ENCODE results near the gene KLK4. TPM values are rescaled to one million over a fixed set of nuclear protein-coding genes. Genes with fewer than 3 reads are reported as not detected.

The KLK4 gene
- total and polyA plus RNA-seq, 9 of the 15 experiments (the other 6 are each of a cell fraction or from before 2014, with no cell fraction given), result not detected

- TF ChIP-seq PCBP1 (IDR thresholded peaks at IDR 0.05; ENCODE audit: low read depth, low read length, poor library complexity, severe bottlenecking), result no peak
- TF ChIP-seq MTA2 (IDR thresholded peaks at IDR 0.05; ENCODE audit: low read depth), result no peak
- TF ChIP-seq ZNF507 (tag; conservative IDR thresholded peaks at IDR 0.05), result no peak
- TF ChIP-seq ETV6 (IDR thresholded peaks at IDR 0.05; ENCODE audit: borderline replicate concordance in 1 of 2, low read depth in 2 of 2, low read length in 1 of 2), result no peak
- TF ChIP-seq ETV6 (CRISPR knock-in tag; IDR thresholded peaks at IDR 0.05; ENCODE audit: borderline replicate concordance), result no peak
- TF ChIP-seq MBD2 (IDR thresholded peaks at IDR 0.05; ENCODE audit: borderline replicate concordance, low read depth), result no peak
- no peak for TF ChIP-seq ZBTB33 (CRISPR knock-in tag; IDR thresholded peaks at IDR 0.05)
- no peak for TF ChIP-seq ZNF512 (tag; IDR thresholded peaks at IDR 0.05)
- TF ChIP-seq ZNF717 (CRISPR knock-in tag; IDR thresholded peaks at IDR 0.05), result no peak
- no peak for TF ChIP-seq MAFG (tag; conservative IDR thresholded peaks at IDR 0.05)
- peak; percentile 53; the same call in 1 of the 2 replicates for TF ChIP-seq ZNF766 (CRISPR knock-in tag; conservative IDR thresholded peaks at IDR 0.05)
- peak; percentile 54; the same call in 1 of the 2 replicates for TF ChIP-seq CREB1 (IDR thresholded peaks at IDR 0.05)
- TF ChIP-seq CREB1 (CRISPR knock-in tag; IDR thresholded peaks at IDR 0.05), result peak; percentile 82; the same call in 1 of the 2 replicates
- no peak for TF ChIP-seq ZNF518B (CRISPR knock-in tag; IDR thresholded peaks at IDR 0.05)
- TF ChIP-seq SRSF1 (IDR thresholded peaks at IDR 0.05; ENCODE audit: low read depth, low read length), result no peak
- TF ChIP-seq KLF16 (IDR thresholded peaks at IDR 0.05), result no peak
- no peak for TF ChIP-seq ZNF140 (CRISPR knock-in tag; IDR thresholded peaks at IDR 0.05)
- TF ChIP-seq ZNF184 (CRISPR knock-in tag; IDR thresholded peaks at IDR 0.05), result no peak
- TF ChIP-seq SMARCC2 (IDR thresholded peaks at IDR 0.05; ENCODE audit: low read depth), result peak; percentile 66; the same call in 1 of the 2 replicates
- no peak for TF ChIP-seq ZNF444 (CRISPR knock-in tag; IDR thresholded peaks at IDR 0.05)
- no peak for TF ChIP-seq TSC22D4 (tag; IDR thresholded peaks at IDR 0.05)
- TF ChIP-seq, protein P1, sequence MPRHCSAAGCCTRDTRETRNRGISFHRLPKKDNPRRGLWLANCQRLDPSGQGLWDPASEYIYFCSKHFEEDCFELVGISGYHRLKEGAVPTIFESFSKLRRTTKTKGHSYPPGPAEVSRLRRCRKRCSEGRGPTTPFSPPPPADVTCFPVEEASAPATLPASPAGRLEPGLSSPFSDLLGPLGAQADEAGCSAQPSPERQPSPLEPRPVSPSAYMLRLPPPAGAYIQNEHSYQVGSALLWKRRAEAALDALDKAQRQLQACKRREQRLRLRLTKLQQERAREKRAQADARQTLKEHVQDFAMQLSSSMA (CRISPR knock-in tag; IDR thresholded peaks at IDR 0.05), result no peak
These were observed 14.5 kb downstream of the KLK4 start (continued) for GRCh38 chr19:50896591-50897190.

Measured in K562 (cell line).